Measurements from ENCODE around the gene MYOG.

MYOG gene

DNA sequence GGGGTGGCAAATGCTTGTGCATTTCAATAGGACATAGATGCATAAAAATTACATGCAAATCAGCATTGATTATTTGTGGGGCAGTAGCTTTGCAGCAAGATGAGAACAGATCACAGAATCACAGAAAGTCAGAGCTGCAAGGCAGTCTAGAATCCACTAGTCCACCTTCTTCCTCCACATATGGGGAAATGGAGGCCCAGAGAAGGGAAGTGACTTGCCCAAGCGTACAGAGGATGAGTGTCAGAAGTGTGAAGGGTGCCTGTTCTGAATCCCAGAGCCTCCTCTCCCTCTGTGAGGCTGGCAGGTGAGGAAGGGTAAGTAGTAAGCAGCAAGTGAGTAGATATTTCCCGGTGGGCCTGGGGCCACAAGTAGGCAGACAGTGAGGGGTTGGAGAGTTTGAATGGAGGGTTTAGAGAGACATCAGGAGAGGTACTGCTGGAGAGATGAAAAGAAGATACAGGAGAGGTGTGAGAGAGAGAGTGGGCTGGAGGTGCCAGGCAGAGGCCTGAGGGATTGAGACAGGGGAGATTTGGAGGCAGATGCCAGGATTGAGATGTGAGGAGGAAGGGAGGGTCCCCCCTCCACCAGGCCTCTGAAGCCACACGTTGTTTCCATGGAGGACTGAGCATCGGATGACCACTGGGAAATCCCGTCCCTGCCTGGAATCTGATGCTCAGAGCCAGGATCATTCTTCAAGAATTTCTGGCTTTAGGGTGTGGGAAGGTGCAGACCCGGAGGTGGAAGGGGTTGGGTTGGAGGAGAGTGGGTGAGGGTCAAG lies 4.8 kb upstream of the MYOG start:
- no peak for DNase-seq

DNA sequence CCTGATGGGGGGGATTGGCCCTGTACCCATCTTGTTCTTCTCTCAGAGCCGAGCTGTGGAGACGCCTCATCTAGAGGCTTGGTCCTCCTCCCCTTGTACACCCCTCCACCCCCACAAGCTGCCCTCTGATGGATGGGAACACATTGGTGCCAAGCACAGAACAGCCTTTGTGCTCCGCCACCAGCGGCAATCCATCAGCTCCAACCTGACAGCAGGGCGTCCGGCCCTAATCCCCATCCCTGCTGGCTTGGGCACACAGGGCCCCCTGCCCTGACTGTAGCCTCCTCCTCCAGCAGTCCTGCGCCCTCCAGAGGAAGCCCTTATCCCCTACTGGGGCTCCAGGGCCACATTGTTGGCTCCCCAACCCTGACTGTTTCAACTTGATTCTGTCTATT lies 3.8 kb upstream of the MYOG start:
- DNase-seq: no peak

GRCh38 chr1:203089001-203089650 lies 3.3 kb upstream of the MYOG start:
- DNase-seq: no peak

- DNase-seq: no peak
Measured at GRCh38 chr1:203088441-203088840, 2.6 kb upstream of the MYOG start.

DNA sequence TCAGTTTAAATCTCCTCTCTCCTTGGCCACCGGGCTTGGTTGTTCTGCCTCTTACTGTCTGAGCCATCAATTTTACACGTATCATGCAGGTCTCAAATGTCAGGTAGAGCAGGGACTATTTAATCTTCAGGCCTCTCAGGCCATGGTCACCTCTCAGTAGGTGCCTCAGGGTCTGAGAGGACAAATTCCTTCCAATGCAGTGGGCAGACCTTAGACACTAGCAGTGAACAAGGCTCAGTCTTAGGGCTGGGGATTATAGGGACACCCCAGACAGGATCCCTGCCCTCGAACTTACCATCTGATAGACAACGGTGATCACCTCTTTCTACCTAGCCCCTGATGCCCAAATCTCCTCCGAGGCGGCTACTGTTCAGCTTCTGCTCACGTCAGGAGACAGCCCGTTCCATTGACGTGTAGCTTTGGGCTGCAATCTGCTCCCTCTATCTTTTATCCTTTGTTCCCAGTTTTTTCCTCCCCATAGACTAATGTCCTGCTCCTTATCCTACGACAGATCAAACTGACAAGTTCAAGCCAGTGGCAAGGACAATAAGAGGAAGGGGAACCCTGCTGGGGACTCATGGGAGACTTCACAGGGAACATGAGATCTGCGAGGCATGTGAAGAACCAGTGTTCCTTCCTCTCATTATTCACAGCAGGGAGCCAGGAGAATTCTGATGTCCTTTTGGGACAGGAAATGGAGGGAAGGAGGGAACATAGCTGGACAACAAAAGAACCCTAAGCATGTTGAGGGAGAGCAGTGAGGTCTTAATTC lies 1.4 kb upstream of the MYOG start:
- DNase-seq: no peak

DNA sequence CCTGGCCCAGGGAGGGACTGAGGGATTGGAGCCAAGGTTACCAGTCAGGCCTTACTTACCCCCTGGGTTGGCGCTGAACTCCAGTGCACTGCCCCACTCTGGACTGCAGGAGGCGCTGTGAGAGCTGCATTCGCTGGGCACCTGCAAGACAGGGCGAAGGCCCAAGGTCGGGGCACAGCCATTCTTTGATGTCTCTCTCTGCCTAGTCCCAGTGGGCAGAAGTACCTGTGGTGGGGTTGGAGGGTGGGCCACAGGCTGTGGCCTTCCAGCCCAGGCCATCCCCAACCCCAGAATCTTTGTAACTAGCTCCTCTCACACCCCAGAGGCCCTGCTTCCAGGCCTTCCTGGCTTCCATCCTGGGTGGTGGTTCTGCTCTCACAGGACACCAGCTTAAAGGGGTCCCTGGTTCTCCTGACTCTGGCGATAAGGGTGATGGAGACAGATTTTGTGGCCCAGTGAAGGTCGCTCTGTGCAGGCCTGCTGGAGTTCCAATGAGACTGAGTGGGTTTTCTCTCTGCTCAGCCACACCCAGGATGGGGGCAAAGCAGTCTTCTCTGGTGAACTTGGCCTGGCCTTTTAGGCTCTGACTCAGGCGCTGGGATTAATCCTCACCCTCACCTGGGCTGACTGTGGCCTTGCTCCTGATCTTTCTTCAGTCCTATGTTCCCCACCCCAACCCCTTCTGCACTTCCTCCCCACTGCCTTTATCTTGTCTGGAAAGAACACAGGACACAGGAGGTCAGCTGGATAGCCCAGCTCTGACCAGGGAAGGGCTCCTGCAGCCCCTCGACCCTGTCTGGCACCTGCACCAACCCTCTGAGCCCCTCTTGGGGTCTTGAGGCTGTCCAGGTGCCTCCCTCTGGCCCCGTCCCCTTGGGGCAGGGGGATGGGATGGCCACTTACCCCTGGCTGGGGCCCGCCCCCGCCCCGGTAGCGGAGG lies 954 bp downstream of the MYOG start:
- no peak for DNase-seq

- DNase-seq: no peak
Measured at GRCh38 chr1:203083463-203083921, 2.3 kb downstream of the MYOG start.

GRCh38 chr1:203082571-203083462 lies 3.0 kb downstream of the MYOG start:
- DNase-seq: no peak

GRCh38 chr1:203082231-203082505 lies 3.6 kb downstream of the MYOG start:
- no peak for DNase-seq

DNA sequence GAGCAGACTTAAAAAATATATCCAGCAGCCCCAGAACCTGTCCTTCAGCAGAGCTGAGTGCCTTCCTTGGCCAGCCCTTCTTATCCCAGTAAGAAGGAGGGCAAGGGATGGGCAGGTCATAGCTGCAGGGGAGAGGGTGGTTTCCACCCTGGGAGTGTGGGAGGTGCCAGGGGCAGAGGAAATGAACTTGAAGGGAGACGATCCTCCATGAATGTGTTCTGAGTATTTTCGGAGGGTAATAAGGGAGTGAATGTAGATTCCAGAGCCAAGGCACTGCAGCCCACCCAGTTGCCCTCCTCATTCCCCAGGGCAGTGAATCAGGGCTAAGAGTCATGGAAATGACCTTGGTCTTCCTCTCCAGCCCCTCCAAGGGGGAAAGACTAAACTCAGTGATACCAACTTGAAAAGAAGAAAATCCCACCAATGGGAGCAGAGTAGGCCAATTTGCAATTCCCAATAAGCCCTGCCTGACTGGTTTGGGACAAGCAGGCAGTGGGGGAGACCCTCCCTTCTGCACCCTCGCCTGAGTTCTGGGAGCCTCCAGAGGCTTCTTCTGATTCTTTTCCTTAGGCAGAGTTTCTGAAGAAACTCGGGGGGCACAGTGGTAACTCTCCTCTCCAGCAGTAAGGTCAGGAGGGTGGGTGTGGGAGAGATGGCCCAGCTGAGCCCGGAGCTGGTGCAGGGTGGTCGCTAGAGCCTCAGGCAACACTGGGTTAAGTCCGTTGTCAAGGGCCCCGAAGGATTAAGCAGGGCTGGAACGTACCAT lies 4.2 kb downstream of the MYOG start:
- DNase-seq: no peak

DNA sequence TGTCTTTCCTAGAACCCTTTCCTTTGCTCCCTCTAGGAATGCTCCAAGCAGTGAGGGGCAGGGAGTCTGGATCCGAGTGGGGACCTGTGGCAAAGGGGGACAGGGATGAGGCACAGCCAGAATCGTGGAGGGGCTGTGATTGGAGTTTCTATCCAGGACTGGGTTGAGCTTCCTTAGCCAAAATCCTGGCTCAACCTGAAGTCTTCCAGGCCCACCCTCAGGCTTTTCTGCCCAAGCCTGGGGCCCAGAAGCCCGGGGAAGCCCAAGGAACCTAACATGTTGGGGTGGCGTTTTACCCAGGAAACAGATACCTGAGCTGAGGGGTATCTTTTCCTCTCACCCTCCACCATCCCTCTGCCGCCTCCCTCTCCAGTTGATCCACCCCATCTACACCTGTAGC lies 5.4 kb downstream of the MYOG start:
- DNase-seq: no peak

GRCh38 chr1:203078478-203078877 lies 7.3 kb downstream of the MYOG start:
- DNase-seq: no peak

DNA sequence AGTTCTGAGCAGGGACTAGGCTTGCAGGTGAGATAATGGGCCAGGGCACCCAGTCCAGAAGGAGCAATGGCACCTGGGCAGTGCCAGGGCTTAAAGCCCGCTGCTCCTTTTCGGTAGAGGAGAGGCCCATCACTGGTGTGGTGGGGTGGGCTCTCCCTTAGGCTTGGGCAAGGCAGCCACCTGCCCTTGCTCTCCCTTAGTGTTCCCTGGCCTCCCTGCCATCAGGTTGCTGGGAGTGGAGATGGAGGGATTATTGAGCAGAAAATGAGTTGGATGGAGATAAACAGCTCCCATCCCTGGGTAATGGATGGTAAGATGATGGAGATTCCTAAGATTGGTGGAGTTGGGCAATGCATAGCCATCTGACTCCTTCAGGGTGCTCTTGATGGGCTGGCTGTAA lies 7.9 kb downstream of the MYOG start:
- DNase-seq: no peak

DNA sequence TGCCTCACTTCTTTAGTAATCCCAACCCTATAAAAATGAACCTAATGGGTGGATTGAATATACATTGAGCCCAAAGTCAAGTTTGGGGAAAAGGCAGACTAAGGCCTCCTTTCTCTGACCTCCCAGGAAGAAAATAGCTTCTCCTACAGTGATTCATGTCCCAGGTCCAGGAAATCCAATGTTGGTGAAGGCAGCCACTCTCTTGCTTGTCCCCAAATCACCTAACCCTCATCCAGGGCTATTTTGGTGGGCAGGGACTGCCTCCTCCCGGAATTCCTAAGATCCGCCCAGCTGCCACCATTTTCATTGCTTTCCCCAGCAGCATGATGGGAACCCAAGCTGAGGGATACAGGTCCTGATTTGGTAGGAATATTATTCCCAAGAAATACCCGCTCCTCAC lies 8.4 kb downstream of the MYOG start:
- DNase-seq: no peak

DNA sequence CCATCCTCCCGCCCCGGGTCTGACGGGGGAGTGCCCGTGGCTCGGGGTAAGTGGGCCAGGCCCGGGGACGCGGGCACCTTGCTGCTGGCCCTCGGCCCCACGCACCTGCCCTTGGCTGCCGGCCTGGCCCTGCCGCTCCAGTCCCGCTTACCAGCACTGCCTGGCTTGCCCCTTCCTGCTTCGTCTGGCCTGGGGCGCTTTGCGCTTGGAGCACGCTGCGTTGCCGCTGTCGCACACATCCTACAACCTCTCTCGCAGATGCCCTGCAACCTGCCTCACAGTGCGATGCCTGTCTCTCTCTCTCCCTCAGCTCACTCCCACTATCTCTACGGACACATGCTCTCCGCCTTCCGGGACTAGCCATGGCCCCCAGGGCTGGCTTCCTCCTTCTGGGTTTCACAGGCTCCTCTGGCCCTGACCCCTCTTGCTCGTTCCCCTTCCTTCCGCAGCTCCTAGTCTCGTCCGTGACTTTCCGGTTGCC lies 9.7 kb downstream of the MYOG start:
- DNase-seq: no peak

DNA sequence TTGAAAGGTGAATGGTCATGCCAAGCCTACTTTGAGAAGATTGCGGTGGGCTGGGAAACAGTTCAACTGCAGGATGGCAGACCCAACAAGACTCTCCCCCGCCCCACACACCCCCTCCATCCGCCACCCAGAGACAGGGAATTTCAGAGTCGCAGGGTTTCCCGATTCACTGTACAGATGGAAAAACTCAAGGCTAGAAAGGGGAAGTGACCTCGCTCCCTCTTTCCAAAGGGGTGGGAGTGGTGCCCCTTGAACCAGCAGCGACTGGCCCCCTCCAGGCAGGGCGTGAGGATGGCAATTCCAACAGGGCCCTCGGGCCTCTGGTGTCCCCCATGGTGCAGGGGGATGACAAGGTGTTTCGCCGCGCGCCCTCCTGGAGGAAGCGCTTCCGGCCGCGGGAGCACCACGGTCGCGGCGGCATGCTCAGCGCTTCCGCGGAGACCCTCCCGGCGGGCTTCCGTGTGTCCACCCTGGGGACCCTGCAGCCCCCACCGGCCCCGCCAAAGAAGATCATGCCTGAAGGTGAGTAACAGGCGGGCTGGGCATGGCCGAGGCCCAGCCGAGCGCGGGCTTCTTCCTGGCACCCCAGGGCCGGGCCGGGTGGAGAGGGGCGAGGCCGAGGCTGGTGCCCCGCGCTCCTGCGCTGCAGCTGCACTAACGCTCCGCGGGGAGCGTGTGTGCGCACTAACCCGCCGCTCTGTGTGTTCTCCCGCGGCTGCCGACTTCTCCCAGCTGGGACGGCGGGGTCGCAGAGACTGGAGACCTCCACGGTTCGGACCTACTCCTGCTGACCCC lies 10.4 kb downstream of the MYOG start:
- DNase-seq: no peak

DNA sequence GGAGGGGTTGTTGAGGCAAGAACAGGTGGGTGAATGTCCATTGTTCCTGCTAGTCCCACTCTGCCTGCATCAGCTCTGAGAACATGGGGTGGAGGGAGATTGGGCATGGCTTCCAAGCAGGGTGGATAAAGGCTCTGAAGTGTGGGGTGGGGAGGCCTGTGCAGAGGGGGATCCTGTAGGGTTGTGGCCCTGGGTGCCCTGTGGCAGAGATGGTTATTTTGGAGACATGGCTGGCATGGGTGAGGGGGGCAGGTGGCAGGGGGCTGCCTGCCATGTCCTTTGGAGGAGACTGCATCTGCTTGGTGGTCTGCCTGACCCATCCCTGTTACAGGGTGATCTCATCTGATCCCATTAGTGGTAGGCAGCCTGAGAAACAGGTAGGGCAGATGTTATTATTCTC lies 11.2 kb downstream of the MYOG start:
- no peak for DNase-seq

DNA sequence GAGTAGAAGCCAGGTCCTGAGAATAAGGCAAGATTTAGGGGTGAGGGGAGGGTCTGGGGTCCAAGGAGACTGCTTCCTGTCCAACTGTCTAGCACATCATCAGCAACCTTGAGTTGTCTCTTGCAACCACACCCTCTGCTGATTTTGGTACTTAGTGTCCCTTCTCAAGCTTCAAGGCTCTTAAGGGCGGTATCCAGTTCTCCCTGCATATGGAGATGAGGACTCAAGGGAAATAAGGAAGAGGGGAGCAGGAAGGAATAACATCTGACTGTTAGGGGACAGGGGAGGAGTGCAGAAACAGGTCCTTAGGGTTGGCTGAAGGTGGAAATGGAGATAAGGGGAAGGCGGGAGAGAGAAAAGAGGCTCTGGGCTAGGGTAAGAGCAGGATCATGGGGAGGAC lies 12.3 kb downstream of the MYOG start:
- no peak for DNase-seq

GRCh38 chr1:203072911-203073310 lies 12.9 kb downstream of the MYOG start:
- no peak for DNase-seq

- DNase-seq: no peak
Measured at GRCh38 chr1:203072002-203072602, 13.7 kb downstream of the MYOG start.
